ENCODE measurements around the gene TMC3.

The TMC3 gene

GRCh38 chr15:81282606-81282895 lies 91.5 kb downstream of the TMC3 start:
- no peak for TF ChIP-seq CTCF (IDR thresholded peaks at IDR 0.05; ENCODE audit: unreplicated experiment in 3 of 3)
- H3K4me1 Mint-ChIP-seq, result peaks cover 6% of the 10 kb centered on the region
- H3K27ac Mint-ChIP-seq, result no peak overlapping the region
- no peaks in the 10 kb centered on the region for H3K36me3 Mint-ChIP-seq (ENCODE audit: low read depth)
- H3K4me3 Mint-ChIP-seq, result no peak overlapping the region
- peaks cover 13% of the 10 kb centered on the region for H3K9me3 Mint-ChIP-seq
- peaks cover 16% of the 10 kb centered on the region for H3K27me3 Mint-ChIP-seq (ENCODE audit: low read depth)

- peaks cover 2% of the 10 kb centered on the region for H3K36me3 Mint-ChIP-seq (ENCODE audit: low read depth)
Measured at GRCh38 chr15:81281766-81282605, 92.0 kb downstream of the TMC3 start.

GRCh38 chr15:81281456-81281735 lies 92.6 kb downstream of the TMC3 start:
- peaks cover 13% of the 10 kb centered on the region for H3K27me3 Mint-ChIP-seq (ENCODE audit: low read depth)
- peaks cover 4% of the 10 kb centered on the region for H3K36me3 Mint-ChIP-seq (ENCODE audit: low read depth)
- no peak overlapping the region for H3K27ac Mint-ChIP-seq
- H3K4me3 Mint-ChIP-seq, result no peak overlapping the region
- peaks cover 6% of the 10 kb centered on the region for H3K4me1 Mint-ChIP-seq
- TF ChIP-seq CTCF (IDR thresholded peaks at IDR 0.05; ENCODE audit: unreplicated experiment in 3 of 3), result no peak
- H3K9me3 Mint-ChIP-seq, result peaks cover 21% of the 10 kb centered on the region

More at GRCh38 chr15:81281766-81282605, 92.0 kb downstream of the TMC3 start:
- Mint-ChIP-seq H3K4me1 (peaks cover 6% of the 10 kb centered on the region), H3K9me3 (peaks cover 16% of the 10 kb centered on the region), H3K27me3 (ENCODE audit: low read depth) (peaks cover 16% of the 10 kb centered on the region), H3K27ac (no peak overlapping the region), H3K4me3 (no peak overlapping the region)
- TF ChIP-seq CTCF (IDR thresholded peaks at IDR 0.05; ENCODE audit: unreplicated experiment in 3 of 3), result no peak

All from nephron (organoid).